Parathyroid adenoma (tissue), 2 donors: Measurements from ENCODE around the gene DISP2.

Experiments used
- H2AFZ ChIP-seq: fragments of 300-600 bp; sonication (generic); one replicate; pipeline ENCODE4 v1.7.0; 2017; ENCODE audit warnings: antibody characterized with exemption, mild to moderate bottlenecking
- H3K27ac ChIP-seq: fragments of 300-600 bp; sonication (generic); one replicate; pipeline ENCODE4 v1.7.0; 2017
- H3K27me3 ChIP-seq: fragments of 300-600 bp; sonication (generic); one replicate; pipeline ENCODE4 v1.7.0; 2017; ENCODE audit warnings: low read length; ENCODE audit not compliant: control insufficient read depth, insufficient read depth
- H3K36me3 ChIP-seq: fragments of 300-600 bp; sonication (generic); one replicate; pipeline ENCODE4 v1.7.0; 2017; ENCODE audit warnings: low read length; ENCODE audit not compliant: control insufficient read depth, insufficient read depth
- H3K4me1 ChIP-seq: fragments of 300-600 bp; sonication (generic); one replicate; pipeline ENCODE4 v1.7.0; 2017; ENCODE audit warnings: control low read depth
- H3K4me2 ChIP-seq: fragments of 300-600 bp; sonication (generic); one replicate; pipeline ENCODE4 v1.7.0; 2017; ENCODE audit warnings: low read length
- H3K4me3 ChIP-seq: fragments of 300-600 bp; sonication (generic); one replicate; pipeline ENCODE4 v1.7.0; 2017; ENCODE audit warnings: low read depth, low read length
- H3K79me2 ChIP-seq: fragments of 300-600 bp; sonication (generic); one replicate; pipeline ENCODE4 v1.7.0; 2017; ENCODE audit warnings: control low read depth
- H3K9ac ChIP-seq: fragments of 300-600 bp; sonication (generic); one replicate; pipeline ENCODE4 v1.7.0; 2017; ENCODE audit warnings: mild to moderate bottlenecking
- H3K9me3 ChIP-seq: fragments of 300-600 bp; sonication (generic); one replicate; pipeline ENCODE4 v1.7.0; 2017; ENCODE audit warnings: low read length; ENCODE audit not compliant: control insufficient read depth
- CTCF ChIP-seq: fragments of 300-600 bp; sonication (generic); IDR thresholded peaks from one replicate; pipeline ENCODE4 v1.7.0; 2017; ENCODE audit warnings: antibody characterized with exemption, mild to moderate bottlenecking
- donor health status: primary hyperparathyroidism.

The DISP2 gene

GRCh38 chr15:40344631-40345120 lies 13.3 kb upstream of the DISP2 start:
- Histone ChIP-seq H3K4me3 (no peak overlapping the region), H2AFZ (peak overlapping the region; percentile 48), H3K9me3 (no peaks in the 10 kb centered on the region), H3K79me2 (no peaks in the 10 kb centered on the region), H3K27me3 (no peaks in the 10 kb centered on the region), H3K9ac (no peak overlapping the region), H3K36me3 (no peaks in the 10 kb centered on the region), H3K4me1 (peaks cover 8% of the 10 kb centered on the region), H3K27ac (no peak overlapping the region), H3K4me2 (no peak overlapping the region)
- peak; percentile 69 for TF ChIP-seq CTCF

GRCh38 chr15:40345225-40345866 lies 12.7 kb upstream of the DISP2 start:
- Histone ChIP-seq H3K4me1 (peaks cover 5% of the 10 kb centered on the region), H3K27ac (no peak overlapping the region)
- no peak for TF ChIP-seq CTCF

GRCh38 chr15:40345867-40346578 lies 12.0 kb upstream of the DISP2 start:
- Histone ChIP-seq H3K4me1 (peaks cover 4% of the 10 kb centered on the region), H3K9me3 (no peaks in the 10 kb centered on the region), H3K4me2 (no peak overlapping the region), H3K27ac (no peak overlapping the region), H3K9ac (no peak overlapping the region), H3K27me3 (no peaks in the 10 kb centered on the region), H3K36me3 (no peaks in the 10 kb centered on the region), H3K4me3 (no peak overlapping the region), H3K79me2 (no peaks in the 10 kb centered on the region), H2AFZ (no peak overlapping the region)
- TF ChIP-seq CTCF = no peak

More at GRCh38 chr15:40345225-40345866, 12.7 kb upstream of the DISP2 start:
- H3K27me3 ChIP-seq = no peaks in the 10 kb centered on the region
- no peak overlapping the region for H3K9ac ChIP-seq
- no peak overlapping the region for H2AFZ ChIP-seq
- no peaks in the 10 kb centered on the region for H3K9me3 ChIP-seq
- no peaks in the 10 kb centered on the region for H3K79me2 ChIP-seq
- H3K4me2 ChIP-seq = no peak overlapping the region
- H3K4me3 ChIP-seq = no peak overlapping the region
- no peaks in the 10 kb centered on the region for H3K36me3 ChIP-seq

- no peak overlapping the region for H3K4me3 ChIP-seq
- no peak overlapping the region for H2AFZ ChIP-seq
- H3K36me3 ChIP-seq = no peaks in the 10 kb centered on the region
- no peak for TF ChIP-seq CTCF
- no peaks in the 10 kb centered on the region for H3K79me2 ChIP-seq
- H3K27ac ChIP-seq = no peak overlapping the region
- H3K4me1 ChIP-seq = no peaks in the 10 kb centered on the region
- H3K27me3 ChIP-seq = no peaks in the 10 kb centered on the region
- no peaks in the 10 kb centered on the region for H3K9me3 ChIP-seq
- H3K9ac ChIP-seq = no peak overlapping the region
- no peak overlapping the region for H3K4me2 ChIP-seq
Observed at GRCh38 chr15:40346579-40347558, 11.2 kb upstream of the DISP2 start.
